Hepatocyte (in vitro differentiated cells): ENCODE data around the gene PARP3. TPM values are rescaled to one million over a fixed set of nuclear protein-coding genes. Genes with fewer than 3 reads are reported as not detected.

Experiments
- DNase-seq: peaks from one replicate; pipeline ENCODE4 v3.0.0-alpha.2; 2016; ENCODE audit warnings: low spot score
- H2AFZ ChIP-seq: fragments of 200-600 bp; sonication (generic); 2 replicates; pipeline ENCODE4 v1.6.0; 2016; ENCODE audit warnings: antibody characterized with exemption, mild to moderate bottlenecking
- H3K27ac ChIP-seq: fragments of 200-600 bp; sonication (generic); 2 replicates; pipeline ENCODE4 v1.5.1; 2016; ENCODE audit warnings: mild to moderate bottlenecking
- H3K27me3 ChIP-seq: fragments of 200-600 bp; sonication (generic); 2 replicates; pipeline ENCODE4 v1.6.1; 2016
- H3K36me3 ChIP-seq: fragments of 200-600 bp; sonication (generic); replicated peaks from 2 replicates; pipeline ENCODE4 v1.5.1; 2016; ENCODE audit warnings: low read depth; ENCODE audit not compliant: insufficient read depth
- H3K4me1 ChIP-seq: fragments of 200-600 bp; sonication (generic); 2 replicates; pipeline ENCODE4 v1.5.1; 2016; ENCODE audit warnings: mild to moderate bottlenecking, moderate library complexity; ENCODE audit not compliant: insufficient read depth
- H3K4me2 ChIP-seq: fragments of 200-600 bp; sonication (generic); 2 replicates; pipeline ENCODE4 v1.6.0; 2016
- H3K4me3 ChIP-seq: fragments of 200-600 bp; sonication (generic); 2 replicates; pipeline ENCODE4 v1.5.1; 2016; ENCODE audit warnings: mild to moderate bottlenecking
- H3K79me2 ChIP-seq: fragments of 200-600 bp; sonication (generic); 2 replicates; pipeline ENCODE4 v1.6.0; 2017; ENCODE audit warnings: mild to moderate bottlenecking
- H3K9me2 ChIP-seq: fragments of 200-600 bp; sonication (generic); replicated peaks from 2 replicates; pipeline ENCODE4 v1.6.0; 2017; ENCODE audit warnings: mild to moderate bottlenecking; ENCODE audit not compliant: insufficient read depth
- H3K9me3 ChIP-seq: fragments of 200-600 bp; sonication (generic); 2 replicates; pipeline ENCODE4 v1.5.1; 2016; ENCODE audit warnings: low read depth, mild to moderate bottlenecking
- H4K20me1 ChIP-seq: fragments of 200-600 bp; sonication (generic); 2 replicates; pipeline ENCODE4 v1.6.0; 2016; ENCODE audit warnings: mild to moderate bottlenecking; ENCODE audit not compliant: insufficient read depth, poor library complexity, severe bottlenecking
- EZH2 ChIP-seq: fragments of 200-600 bp; sonication (generic); IDR thresholded peaks from 2 replicates; pipeline ENCODE4 v1.6.1; 2016; ENCODE audit warnings: antibody characterized with exemption, mild to moderate bottlenecking, borderline replicate concordance
- EZH2phosphoT487 ChIP-seq: fragments of 200-600 bp; sonication (generic); IDR thresholded peaks from one replicate; pipeline ENCODE4 v1.6.1; 2018; ENCODE audit warnings: antibody characterized with exemption, mild to moderate bottlenecking, low read depth, moderate library complexity; ENCODE audit not compliant: unreplicated experiment, severe bottlenecking
- WGBS: methylation state at CpG from one replicate; pipeline ENCODE4 v1.1.6; 2016; ENCODE audit warnings: low lambda C conversion rate; ENCODE audit errors: missing lambda C conversion rate; 5-methylcytosine and 5-hydroxymethylcytosine counted together
- polyA plus RNA-seq: library from polyadenylated mRNA; unstranded; fragments of >200 nt; fragmentation: Nextera tagmentation; extraction: Ambion mirVana; gene quantifications from 2 replicates; pipeline ENCODE4 v1.2.1, GENCODE V29; 2016
- total RNA-seq: library from RNA; depleted of rRNA; stranded (reverse); fragments of >200 nt; gene quantifications from 2 replicates; pipeline ENCODE4 v1.2.3, GENCODE V29; 2014
- TF ChIP-seq, protein P1 (sequence below): fragments of 200-600 bp; sonication (generic); IDR thresholded peaks from 2 replicates; pipeline ENCODE4 v1.5.1; 2016; ENCODE audit warnings: antibody characterized with exemption, mild to moderate bottlenecking; ENCODE audit not compliant: poor library complexity

The PARP3 gene
- total and polyA plus RNA-seq, 2 experiments from 2014 or later: 9.3 to 10.3 TPM

- H3K27me3 ChIP-seq: peaks cover 22% of the 10 kb centered on the region
- no peaks in the 10 kb centered on the region for H3K9me3 ChIP-seq
- no peak for DNase-seq
- peaks cover 4% of the 10 kb centered on the region for H3K4me1 ChIP-seq
- H3K4me2 ChIP-seq: no peak overlapping the region
- H4K20me1 ChIP-seq: no peaks in the 10 kb centered on the region
- no peaks in the 10 kb centered on the region for H3K36me3 ChIP-seq
- H3K4me3 ChIP-seq: no peak overlapping the region
- H3K79me2 ChIP-seq: no peaks in the 10 kb centered on the region
- H2AFZ ChIP-seq: no peak overlapping the region
- TF ChIP-seq EZH2phosphoT487 (no peak), EZH2 (no peak)
- TF ChIP-seq, protein P1, sequence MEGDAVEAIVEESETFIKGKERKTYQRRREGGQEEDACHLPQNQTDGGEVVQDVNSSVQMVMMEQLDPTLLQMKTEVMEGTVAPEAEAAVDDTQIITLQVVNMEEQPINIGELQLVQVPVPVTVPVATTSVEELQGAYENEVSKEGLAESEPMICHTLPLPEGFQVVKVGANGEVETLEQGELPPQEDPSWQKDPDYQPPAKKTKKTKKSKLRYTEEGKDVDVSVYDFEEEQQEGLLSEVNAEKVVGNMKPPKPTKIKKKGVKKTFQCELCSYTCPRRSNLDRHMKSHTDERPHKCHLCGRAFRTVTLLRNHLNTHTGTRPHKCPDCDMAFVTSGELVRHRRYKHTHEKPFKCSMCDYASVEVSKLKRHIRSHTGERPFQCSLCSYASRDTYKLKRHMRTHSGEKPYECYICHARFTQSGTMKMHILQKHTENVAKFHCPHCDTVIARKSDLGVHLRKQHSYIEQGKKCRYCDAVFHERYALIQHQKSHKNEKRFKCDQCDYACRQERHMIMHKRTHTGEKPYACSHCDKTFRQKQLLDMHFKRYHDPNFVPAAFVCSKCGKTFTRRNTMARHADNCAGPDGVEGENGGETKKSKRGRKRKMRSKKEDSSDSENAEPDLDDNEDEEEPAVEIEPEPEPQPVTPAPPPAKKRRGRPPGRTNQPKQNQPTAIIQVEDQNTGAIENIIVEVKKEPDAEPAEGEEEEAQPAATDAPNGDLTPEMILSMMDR: no peak
- H3K9me2 ChIP-seq: no peaks in the 10 kb centered on the region
- no peak overlapping the region for H3K27ac ChIP-seq
- 74% methylated on average over 2 of the region's 2 CpGs for WGBS
These were observed 8.7 kb downstream of the PARP3 start for GRCh38 chr3:51950899-51951298.

DNA sequence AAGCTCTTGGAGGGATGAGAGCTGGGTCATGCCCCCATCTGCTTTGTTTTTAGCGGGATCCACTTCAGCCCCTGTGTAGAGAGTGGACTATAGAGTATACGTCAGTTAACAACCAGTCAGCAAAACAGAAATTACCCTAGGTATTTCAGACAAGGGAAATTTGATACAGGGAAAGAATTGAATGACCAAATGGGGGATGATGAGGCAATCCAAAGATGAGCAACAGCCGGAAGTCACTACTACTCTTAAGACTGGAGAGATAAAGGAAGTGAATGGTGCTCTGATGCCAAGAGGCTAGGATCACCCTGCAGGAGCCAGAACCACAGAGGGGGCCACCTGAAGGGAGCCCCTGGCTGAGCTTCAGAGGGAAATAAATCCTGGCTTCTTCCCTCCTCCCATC lies 11.3 kb downstream of the PARP3 start:
- 70% methylated on average over 3 of the region's 3 CpGs for WGBS
- no peaks in the 10 kb centered on the region for H3K36me3 ChIP-seq
- H3K9me3 ChIP-seq: no peaks in the 10 kb centered on the region
- H3K27ac ChIP-seq: no peak overlapping the region
- H3K4me2 ChIP-seq: no peak overlapping the region
- H3K9me2 ChIP-seq: no peaks in the 10 kb centered on the region
- TF ChIP-seq, protein P1: no peak
- no peak for TF ChIP-seq EZH2phosphoT487
- no peak for TF ChIP-seq EZH2
- H3K27me3 ChIP-seq: peaks cover 22% of the 10 kb centered on the region
- DNase-seq: no peak
- no peaks in the 10 kb centered on the region for H3K79me2 ChIP-seq
- no peak overlapping the region for H3K4me3 ChIP-seq
- H4K20me1 ChIP-seq: no peaks in the 10 kb centered on the region
- H2AFZ ChIP-seq: no peak overlapping the region
- peaks cover 11% of the 10 kb centered on the region for H3K4me1 ChIP-seq

DNA sequence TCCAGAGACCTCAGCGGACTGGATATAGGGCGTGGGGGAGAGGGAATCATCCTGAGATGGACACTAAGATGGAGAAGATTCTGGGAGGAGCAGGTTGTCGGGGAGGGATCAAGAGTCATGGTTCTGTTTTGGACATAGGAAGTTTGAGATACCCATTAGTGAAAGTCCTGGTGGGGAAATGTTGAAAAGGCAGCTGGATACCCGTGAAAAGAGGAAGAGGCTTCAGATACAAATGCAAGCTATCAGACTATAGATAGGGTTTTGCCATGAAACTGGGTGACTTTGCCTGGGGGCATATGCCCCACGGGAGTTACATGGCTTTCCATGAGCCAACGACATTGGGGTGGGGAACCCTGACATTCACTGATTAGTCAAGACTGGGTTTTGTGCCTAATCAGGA lies 11.9 kb downstream of the PARP3 start:
- no peaks in the 10 kb centered on the region for H3K36me3 ChIP-seq
- no peak overlapping the region for H3K4me2 ChIP-seq
- H3K79me2 ChIP-seq: no peaks in the 10 kb centered on the region
- TF ChIP-seq, protein P1: no peak
- no peak for TF ChIP-seq EZH2
- no peak for TF ChIP-seq EZH2phosphoT487
- no peak overlapping the region for H3K27ac ChIP-seq
- no peaks in the 10 kb centered on the region for H3K9me2 ChIP-seq
- no peak overlapping the region for H3K4me3 ChIP-seq
- H3K9me3 ChIP-seq: no peaks in the 10 kb centered on the region
- H3K4me1 ChIP-seq: peaks cover 11% of the 10 kb centered on the region
- H3K27me3 ChIP-seq: peaks cover 22% of the 10 kb centered on the region
- H2AFZ ChIP-seq: no peak overlapping the region
- WGBS: 86% methylated on average over 6 of the region's 6 CpGs
- DNase-seq: no peak
- H4K20me1 ChIP-seq: no peaks in the 10 kb centered on the region

DNA sequence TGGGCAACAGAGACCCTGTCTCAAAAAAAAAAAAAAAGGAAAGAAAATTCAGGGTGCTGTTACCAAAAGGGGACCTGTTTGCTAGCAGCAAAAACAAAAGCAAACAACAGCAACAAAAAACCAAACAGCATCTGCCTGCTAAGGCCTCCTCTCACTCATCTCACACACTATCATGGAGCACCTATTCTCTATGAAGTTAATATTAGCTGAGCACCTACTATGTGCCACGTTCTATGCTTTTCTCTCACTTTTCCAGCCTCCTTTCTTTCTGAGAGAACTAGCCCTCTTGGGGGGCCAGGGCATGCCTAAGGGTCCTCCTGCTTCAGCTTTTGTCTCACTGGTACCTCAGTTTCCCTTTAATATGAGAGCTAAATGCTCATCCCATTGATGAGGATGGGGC lies 12.6 kb downstream of the PARP3 start:
- peaks cover 11% of the 10 kb centered on the region for H3K4me1 ChIP-seq
- no peak overlapping the region for H2AFZ ChIP-seq
- no peak overlapping the region for H3K4me3 ChIP-seq
- TF ChIP-seq EZH2phosphoT487: no peak
- H3K9me2 ChIP-seq: no peaks in the 10 kb centered on the region
- H3K9me3 ChIP-seq: no peaks in the 10 kb centered on the region
- no peaks in the 10 kb centered on the region for H3K36me3 ChIP-seq
- no peak overlapping the region for H3K27ac ChIP-seq
- no peaks in the 10 kb centered on the region for H3K79me2 ChIP-seq
- WGBS: 94% methylated on average over 1 of the region's 1 CpG
- H4K20me1 ChIP-seq: no peaks in the 10 kb centered on the region
- no peak overlapping the region for H3K4me2 ChIP-seq
- DNase-seq: no peak
- H3K27me3 ChIP-seq: peaks cover 22% of the 10 kb centered on the region
